ENCODE results near the gene THADA.
"Not testable (repeated sequence)": the region's sequence is repeated elsewhere in the genome, so short reads cannot be mapped to it uniquely, and the experiment has no call there.

Gene THADA

DNA sequence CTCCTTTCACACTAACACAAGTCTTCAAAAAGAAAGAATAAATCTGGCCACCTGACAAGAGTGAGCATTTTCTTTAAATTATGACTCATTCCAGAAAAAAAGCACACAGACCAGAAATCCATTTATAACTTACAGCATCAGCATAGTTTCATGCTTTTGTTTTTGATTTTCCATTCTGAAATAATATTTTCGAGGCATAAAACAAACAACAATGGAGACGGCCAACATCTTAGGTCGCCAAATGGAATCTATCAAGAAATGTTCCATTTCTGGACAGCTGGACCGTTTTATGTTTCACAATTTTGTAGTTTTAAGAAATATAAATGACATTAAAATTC is 204.0 kb downstream of the THADA start:
- DNase-seq, result no peak

DNA sequence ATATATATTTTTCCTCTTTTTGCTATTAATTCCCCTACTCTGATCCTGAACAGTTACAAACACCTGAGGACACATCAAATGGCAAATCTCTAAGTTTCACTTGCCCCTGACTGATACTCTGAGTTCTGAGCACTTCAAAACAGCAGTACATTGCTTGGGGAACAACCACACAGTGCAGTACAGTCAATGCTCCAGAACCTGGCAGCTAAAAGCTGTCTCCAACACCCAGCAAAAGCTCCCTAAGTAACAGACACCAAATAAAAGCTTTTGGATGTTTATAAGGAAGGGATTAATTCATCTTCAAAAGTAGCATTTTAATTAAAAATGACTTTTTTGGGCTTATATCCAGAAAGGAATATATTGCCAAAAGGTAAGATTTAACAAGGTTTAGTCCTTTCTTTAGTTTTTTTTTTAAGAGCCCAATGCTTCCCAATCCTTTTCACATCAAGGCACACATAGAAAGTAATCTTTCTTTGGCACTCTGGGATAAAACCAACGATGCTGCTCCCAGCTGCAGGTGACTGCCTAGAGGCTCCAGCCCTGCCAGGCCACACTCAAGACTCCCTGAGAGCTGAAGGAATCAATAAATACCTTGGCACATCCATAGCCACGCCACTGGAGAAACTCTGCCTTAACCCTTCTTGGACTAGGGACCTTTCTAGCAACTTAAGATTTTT is 204.5 kb downstream of the THADA start:
- DNase-seq, result no peak

DNA sequence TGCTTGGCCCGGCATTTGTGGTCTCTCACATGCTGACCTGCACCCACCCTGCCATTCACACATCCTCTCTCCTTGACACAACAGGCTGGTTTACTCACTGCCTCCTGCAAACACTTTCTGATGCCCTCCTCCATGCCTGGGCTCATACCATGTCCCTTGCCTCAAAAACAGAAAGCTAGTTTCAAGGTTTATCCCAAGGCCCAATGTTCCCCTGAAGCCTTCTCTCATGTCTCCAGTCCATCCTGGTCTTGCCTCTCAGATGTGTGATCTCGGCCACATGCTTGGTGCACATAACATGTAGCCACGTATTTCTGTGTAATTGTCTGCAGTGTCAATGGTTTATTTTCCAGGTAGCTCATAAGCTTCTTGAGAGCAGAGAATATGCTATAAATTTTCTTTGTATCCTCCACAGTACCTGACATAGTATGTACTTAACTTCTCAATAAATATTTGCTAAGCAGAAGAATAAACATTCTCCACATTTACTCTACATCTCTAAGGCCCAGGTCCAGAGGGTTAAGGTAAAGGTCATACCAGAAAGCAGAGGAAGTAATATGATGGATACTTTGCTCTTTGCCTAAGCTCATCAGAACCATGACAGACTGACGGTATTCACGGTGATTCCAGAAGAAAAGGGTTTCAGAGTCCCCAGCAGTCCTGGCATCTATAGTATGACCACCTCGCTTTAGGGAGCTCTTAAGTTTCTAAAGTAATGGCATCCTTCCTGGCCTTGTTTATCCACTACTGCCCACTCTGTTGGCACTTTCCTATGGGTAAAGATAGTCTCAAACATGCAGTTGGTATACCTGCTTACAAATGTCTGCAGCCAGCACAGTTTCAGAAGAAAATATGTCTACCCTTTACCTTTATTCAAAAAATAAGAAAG is 206.0 kb downstream of the THADA start:
- DNase-seq, result no peak

DNA sequence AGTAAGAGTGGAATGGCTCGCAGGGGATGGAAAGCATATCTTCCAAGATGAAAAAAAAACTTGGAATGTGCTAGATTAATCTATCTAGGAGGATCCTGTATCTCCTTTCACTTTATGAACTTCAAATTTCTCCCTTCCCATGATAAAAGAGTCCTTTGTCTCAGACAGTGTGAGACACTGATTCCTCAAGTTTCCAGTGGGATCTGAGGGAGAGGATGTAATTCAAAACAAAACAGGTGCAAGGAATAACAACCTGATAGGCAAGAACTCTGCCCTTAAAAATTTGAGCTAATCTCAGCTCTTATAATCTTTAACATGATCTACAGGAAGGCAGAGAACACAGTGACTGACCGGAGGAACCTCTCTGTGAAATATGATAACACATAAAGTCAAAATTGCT is 207.5 kb downstream of the THADA start:
- DNase-seq, result no peak

GRCh38 chr2:43387092-43388062 is 208.5 kb downstream of the THADA start:
- no peak for DNase-seq

- DNase-seq, result not testable (repeated sequence)
Observed at GRCh38 chr2:43386679-43387078, 209.2 kb downstream of the THADA start.

GRCh38 chr2:43384143-43384542 is 211.7 kb downstream of the THADA start:
- no peak for DNase-seq

DNA sequence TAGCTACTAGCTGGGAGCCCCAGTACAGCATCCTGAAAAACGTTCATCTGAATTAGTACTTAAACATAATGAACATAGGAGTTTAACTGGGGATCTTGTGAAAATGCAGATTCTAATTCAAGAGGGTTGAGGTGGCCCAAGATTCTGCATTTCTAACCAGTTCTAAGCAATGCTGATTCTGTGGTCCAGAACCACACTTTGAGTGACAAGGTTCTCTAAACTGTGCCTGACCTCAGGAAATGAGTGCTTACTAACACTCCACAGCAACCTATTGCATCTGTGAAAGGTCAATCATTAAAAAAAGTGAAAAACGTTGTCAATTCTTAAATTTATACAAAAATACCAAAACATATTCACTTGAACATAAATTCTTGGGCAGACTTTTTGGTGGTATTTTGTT is 212.3 kb downstream of the THADA start:
- DNase-seq, result no peak

DNA sequence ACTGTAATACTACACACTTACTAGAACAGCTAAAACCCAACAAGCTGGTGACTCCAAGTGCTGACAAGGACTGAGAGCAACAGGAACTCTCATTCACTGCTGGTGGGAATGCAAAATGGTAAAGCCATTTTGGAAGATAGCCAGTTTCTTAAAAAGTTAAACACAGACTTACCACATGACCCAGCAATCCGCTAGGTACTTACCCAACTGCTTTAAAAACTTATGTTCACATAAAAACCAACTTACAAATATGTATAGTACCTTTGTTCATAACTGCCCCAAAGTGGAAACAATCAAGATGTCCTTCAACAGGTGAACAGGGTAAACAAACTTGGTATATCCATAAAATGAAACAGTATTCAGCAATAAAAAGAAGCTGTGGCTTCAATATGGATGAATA is 216.3 kb downstream of the THADA start:
- DNase-seq, result no peak

- DNase-seq, result no peak
Observed at GRCh38 chr2:43377327-43377726, 218.5 kb downstream of the THADA start.

DNA sequence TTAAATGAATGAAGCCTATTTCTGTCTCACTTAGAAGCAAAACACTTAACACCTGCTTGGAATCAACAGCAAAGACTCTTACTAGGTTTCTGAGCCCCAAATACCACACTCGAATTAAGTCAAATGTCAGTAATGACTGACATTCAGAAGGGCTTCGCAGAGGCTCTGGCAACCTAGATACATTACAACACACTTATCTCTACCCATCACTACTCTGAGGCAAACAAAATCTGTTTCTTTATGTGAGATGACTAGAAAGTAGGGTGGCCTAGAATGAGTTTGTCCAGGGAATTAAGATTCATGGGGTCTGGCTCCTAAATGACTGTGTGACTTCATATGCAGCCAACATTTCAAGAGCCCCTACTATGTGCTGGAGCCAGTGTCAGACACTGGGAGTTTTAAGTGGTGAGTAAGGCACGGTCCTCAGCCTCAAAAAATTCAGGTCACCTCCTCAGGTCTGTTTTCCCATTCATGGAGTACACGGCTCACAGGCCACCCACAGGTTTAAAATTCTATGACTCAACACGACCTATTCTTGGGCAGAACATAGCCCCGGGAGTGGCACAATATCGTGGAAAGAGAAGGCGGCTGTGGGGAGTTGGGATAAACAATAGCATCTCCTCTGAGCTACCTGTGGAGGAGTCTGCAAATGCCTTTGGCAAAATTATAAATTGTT is 219.2 kb downstream of the THADA start:
- no peak for DNase-seq

DNA sequence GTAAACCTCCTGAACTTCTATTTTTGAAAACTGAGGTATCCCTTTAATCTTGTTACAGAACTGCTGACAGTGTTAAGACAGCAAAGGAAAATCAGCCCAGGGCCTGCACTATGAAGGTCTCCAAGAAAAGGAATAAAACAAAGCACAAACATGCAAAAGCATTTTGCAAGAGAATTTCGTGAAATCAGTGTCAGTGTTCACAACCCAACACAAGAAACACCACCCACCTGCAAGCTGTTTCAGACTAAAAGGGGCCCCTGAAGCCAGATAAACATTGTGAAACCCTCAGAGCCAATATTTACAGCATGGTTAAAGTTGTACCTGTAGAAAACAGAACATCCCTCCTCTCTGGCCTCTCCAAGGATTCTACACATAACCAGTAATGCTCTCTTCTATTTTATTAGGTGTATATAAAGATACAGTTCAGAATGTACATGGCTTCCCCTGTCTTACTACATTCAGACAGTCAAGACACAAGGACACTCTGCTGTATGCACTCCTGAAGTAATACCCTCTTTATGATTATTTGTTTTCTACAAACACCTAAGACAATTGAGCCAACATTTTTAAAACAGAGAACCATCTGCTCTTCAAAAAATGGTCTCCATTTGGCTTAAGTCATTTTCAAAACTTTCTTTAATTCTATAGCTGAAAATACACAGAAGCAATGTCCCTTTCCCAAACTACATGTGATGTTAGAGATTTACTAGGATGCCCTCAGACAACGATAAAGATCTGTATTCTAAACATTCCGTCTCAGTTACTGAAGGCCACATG is 219.9 kb downstream of the THADA start:
- DNase-seq, result peak in 1 of 56 donors; percentile 9

GRCh38 chr2:43372416-43373081 is 223.3 kb downstream of the THADA start:
- DNase-seq, result no peak

DNA sequence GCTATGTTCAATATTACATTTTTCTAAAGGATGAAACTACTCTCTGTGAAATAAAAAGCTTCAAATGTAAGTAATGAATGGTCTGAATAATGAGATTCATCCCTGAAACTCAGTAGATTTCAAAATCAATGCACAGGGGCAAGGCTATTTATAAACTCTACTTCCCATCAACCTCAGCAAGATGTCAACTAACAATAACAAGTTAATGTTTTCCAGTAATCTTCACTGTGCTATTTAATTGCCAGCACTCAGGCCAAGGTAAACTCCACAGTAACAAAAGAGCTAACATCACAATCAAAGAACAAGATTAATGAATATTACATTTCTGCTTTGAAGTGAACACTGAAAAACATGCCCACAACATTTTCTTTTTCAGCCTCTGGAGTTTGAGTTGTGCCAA is 225.1 kb downstream of the THADA start:
- DNase-seq, result no peak

DNA sequence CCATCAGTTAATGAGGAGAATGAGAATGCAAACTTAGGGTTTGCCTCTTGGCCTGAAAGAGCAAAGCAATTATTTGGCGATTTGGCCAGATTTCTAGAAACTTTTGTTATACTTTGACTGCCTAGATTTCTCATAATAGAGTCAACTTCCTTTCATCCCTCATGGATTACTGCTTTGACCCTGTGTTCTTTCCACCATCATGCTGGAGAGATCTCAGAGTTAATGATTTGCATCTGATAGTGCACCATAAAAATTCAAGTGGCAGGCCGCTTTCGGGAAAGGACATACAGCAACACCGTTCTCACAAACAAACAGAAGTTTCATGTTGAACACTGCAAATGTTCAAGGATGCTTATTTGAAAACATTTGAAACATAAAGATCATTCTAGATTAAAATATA is 225.7 kb downstream of the THADA start:
- DNase-seq, result no peak

DNA sequence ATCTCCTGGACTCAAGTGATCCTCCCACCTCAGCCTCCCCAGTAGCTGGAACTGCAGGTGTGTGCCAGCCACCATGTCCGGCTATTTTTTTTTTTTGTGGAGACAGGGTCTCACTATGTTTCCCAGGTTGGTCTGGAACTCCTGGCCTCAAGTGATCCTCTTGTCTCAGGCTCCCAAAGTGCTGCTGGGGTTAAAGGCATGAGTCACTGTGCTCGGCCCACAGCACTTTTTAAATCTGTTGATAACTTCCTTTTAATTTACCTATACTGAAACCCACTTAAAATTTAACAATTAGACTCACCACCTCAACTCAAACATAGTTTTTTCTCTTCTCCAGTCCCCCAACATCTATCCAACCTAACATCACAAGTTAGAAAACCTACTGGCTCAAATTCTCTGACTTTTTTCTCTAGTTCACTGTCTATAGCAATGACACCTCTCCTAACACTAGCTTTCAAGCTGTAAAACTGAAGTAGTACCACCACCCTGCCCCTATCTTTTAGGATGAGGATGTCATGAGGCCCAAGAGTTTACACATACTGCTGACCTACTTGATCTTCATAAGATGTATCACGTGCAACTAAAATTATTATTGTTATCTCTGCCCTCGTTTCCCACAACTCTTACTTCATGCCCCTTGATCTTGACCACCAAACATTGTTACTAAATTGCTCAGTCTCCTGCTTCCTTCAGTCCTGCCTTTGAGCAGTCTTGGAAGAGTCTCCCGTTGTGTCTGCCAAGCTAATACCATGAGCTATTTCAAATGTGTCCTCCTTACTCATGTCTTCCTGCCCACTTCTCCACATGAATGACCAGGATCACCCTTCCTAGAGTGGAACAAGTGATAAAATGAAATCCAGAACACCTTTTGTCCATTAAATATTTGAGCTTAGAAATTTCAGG is 227.1 kb downstream of the THADA start:
- no peak for DNase-seq

- DNase-seq, result no peak
Observed at GRCh38 chr2:43367012-43367782, 228.6 kb downstream of the THADA start.

DNA sequence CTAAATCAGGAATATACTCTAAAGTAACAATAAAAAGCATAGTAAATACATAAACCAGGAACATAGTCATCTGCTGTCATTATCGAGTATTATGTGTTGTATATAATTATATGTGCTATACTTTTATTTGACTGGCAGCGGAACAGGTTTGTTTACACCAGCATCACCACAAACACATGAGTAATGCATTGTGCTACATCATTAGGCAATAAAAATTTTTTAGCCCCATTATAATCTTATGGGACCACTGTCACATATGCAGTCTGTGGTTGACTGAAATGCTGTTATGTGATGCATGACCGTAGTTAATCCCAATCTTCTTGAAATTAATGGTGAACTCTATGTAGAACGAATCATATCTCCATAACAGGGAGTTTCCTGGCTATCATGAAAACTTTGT is 232.7 kb downstream of the THADA start:
- DNase-seq, result no peak
